GM21529 (cell line): ENCODE measurements around the gene KDM4C.

Experiments used
- ATAC-seq: cut with Tn5 transposase; IDR thresholded peaks from one replicate; pipeline ENCODE4 v1.9.1; 2021; ENCODE audit not compliant: unreplicated experiment

The KDM4C gene

DNA sequence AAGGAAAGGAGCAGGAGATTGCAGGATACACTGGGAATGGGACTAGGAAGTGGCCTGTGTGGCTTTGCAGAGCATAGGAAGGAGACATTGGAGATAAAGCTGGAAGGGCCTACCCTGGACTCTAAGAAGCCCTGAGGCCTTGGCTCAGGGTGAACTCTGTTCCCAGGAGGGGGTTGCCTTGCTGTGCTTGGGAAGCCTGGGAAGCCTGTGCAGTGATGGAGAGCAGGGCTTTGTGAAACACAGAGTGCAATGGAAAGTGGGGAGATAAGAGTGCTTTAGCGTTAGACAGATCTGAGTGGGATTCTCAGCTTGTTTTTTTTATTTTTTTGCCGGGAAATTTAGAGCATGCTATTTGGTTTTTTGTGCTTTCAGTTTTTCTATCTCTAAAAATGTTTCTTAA is 437.8 kb downstream of the KDM4C start:
- no peak for ATAC-seq

GRCh38 chr9:7196467-7196866 is 438.7 kb downstream of the KDM4C start:
- no peak for ATAC-seq

DNA sequence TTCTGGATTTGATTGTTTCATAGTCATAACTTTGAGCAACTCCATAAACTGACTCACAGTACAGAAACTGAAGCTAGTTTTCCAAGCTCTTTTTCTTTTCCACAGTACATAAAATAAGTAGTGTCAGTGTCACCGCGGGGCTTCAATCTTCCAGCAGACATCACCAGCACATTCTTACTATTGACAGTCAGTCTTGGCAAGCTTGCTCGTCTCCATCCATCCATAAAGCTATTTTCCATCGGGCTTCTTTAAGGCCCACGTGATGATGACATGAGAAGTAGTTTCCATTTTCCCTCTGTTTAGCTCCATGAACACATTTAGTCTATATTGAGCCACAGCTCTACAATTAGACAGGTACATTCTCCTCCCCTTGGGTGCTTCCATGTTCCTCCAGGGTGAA is 443.4 kb downstream of the KDM4C start:
- no peak for ATAC-seq

DNA sequence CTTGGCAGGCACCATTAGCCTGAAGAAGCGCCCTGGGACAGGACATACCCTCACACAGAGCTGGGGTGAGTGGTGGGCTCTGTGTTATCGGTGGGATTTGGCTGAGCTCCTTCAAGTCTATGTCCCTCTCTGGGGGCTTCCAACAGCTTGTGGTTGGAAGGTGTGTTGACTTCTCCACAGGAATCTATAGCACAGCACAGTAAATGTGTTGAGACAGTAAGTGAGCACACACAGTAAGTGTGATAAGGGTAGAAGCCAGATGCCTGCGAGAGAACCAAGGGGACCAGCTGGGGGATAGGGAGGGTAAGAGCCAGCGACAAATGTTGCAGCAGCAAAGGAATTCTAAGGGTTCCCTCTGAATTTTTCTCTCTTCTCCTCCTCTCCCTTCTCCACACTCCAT is 448.0 kb downstream of the KDM4C start:
- no peak for ATAC-seq

DNA sequence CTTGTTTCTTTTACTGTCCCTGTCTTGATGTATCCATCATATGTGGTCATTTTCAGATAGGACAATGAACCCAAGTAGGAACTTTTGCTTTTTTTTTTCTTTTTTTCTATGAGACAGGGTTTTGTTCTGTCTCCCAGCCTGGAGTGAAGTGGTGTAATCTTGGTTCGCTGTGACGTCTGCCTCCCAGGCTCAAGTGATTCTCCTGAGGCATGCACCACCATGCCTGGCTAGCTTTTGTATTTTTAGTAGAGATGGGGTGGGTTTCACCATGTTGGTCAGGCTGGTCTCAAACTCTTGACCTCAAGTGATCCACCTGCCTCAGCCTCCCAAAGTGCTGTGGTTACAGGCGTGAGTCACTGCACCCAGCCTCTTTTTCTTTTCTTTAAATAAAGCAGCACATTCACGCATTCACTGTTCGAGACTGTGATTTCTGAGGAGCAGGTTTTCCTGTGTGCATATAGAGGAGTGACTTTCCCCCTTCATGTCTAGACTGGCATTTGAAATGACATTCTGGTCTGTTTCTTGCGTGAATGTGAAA is 448.5 kb downstream of the KDM4C start:
- no peak for ATAC-seq

DNA sequence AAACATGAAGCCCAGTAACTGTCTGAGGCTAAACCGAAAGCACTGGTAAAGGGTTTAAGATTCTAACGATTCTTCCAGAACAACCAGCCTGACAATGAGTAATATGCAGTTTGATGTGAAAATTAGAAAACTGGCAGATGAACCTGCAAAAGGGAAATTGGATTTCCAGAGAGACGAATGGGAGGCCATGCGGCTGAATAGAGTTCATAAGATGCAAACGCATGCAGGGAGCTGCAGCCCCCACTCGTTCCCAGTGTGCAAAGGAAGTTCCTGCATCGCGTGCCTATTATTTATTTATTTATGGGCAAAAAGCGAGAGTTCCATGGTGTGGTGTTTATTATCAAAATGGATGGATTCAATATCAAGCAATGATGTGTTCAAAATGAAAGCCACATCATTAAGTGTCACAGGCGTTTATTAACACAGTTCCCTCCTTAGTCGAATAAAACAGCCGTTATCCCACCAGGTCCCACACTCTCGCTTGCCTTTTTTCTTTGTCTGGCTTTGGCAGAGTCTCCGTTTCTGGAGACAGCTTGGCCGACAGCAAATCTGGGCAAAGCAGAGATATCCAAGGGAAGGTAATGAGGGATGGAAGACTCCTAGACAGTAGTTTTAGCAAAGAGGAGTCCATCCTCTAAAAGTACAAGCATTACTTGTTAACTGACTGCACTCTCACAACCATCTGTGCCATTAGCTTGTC is 451.4 kb downstream of the KDM4C start:
- ATAC-seq = no peak

- ATAC-seq = no peak
These were observed 452.2 kb downstream of the KDM4C start for GRCh38 chr9:7209990-7210389.

- ATAC-seq = no peak
These were observed 453.3 kb downstream of the KDM4C start for GRCh38 chr9:7210854-7211637.

- no peak for ATAC-seq
These were observed 453.9 kb downstream of the KDM4C start for GRCh38 chr9:7211657-7212056.

DNA sequence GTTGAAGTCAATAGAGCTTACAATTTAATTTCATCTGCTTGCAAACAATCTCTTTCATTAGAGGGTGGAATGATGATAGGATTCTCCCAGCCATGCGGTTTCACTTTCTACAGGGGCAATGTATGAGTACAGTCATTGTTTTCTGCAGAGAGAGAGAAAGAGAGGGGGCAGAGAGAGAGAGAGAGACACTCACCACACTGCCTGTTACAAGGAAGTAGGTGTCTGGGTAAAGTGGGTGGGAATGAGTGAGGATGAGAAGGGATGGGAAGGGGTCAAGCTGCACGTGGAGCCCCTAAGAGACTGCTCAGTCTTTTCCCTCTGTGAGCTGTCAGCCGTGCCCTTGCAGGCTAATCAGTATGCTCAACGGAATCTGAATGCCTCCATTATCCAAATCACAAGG is 454.3 kb downstream of the KDM4C start:
- no peak for ATAC-seq

GRCh38 chr9:7216004-7216841 is 458.4 kb downstream of the KDM4C start:
- ATAC-seq = no peak

DNA sequence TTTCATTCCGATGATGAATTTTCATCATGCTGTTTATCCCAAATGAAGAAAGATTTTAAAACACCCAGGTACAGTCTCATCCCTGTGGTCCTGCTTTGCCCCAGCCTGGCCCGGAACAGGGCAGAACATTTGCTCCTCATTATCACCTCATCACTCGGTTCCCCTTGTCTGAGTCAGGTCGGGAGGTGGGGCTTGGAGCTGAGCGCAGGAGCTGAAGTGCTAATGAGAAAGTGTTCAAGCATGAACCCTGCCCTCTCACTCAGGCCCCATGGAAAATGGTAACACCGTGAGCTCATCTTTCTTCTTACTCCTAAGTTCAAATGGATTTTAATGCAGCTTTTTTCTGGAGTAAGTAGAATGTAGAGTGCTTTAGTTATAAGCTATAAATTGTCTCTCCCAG is 466.2 kb downstream of the KDM4C start:
- ATAC-seq = no peak
